ENCODE measurements around the gene GNS. TPM values are rescaled to one million over a fixed set of nuclear protein-coding genes. Genes with fewer than 3 reads are reported as not detected.

Gene GNS
- total and polyA plus RNA-seq, 2 of the 4 experiments (the other 2 are of a cell fraction), result 60.4 to 80.7 TPM

DNA sequence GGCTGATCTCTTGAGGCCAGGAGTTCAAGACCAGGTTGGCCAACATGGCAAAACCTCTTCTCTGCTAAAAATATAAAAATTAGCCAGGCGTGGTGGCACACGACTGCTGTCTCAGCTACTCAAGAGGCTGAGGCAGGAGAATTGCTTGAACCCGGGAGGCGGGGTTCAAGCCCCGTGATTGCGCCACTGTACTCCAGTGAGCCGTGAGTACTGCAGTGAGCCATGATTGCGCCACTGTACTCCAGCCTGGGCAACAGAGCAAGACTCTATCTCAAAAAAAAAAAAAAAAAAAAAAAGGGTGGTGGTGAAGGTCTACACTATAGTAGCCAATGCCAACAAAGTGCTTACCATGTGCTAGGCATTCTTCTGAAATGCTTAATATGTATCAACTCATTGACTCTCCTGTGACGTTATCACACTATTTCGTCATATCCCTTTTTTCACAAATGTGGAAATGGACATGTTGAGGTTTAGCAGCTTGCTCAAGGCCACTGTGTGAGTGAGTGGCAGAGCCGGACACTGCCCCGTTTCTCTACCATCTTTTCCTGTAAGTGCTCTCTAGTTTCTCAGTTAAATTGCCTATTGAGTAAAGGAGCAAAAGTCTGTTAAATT lies 59.6 kb downstream of the GNS start:
- Histone ChIP-seq H2BK5ac (ENCODE audit: low read depth, low read length, poor library complexity, severe bottlenecking) (no peak overlapping the region), H3K36me3 (ENCODE audit: control insufficient read depth, insufficient read depth, low read length) (peaks cover 6% of the 10 kb centered on the region), H2AK9ac (replicated peaks; ENCODE audit: low read depth, low read length, poor library complexity) (no peak overlapping the region), H3K9ac (ENCODE audit: low read depth, low read length) (no peak overlapping the region), H3K27ac (ENCODE audit: insufficient read depth, low read length) (no peak overlapping the region), H3K79me1 (ENCODE audit: low read depth in 1 of 2, low read length in 2 of 2) (peaks cover 4 to 19% of the 10 kb centered on the region in 2 experiments; a peak in 2 of 4 replicates), H3K9me3 (ENCODE audit: control insufficient read depth, insufficient read depth, low read length) (no peaks in the 10 kb centered on the region), H3K4me3 (ENCODE audit: insufficient read depth, low read depth, low read length) (no peak overlapping the region), H3K9me1 (ENCODE audit: insufficient read depth, low read length) (peaks cover 3% of the 10 kb centered on the region; the same call in 1 of the 2 replicates), H3K18ac (ENCODE audit: low read depth, low read length) (no peak overlapping the region), H2BK15ac (ENCODE audit: low read depth, low read length) (no peak overlapping the region), H4K5ac (ENCODE audit: low read depth, low read length) (no peak overlapping the region), H4K91ac (ENCODE audit: insufficient read depth, low read depth, low read length) (no peak overlapping the region), H3K27me3 (ENCODE audit: control insufficient read depth, insufficient read depth, low read length) (no peaks in the 10 kb centered on the region), H4K8ac (ENCODE audit: low read depth in 2 of 2, low read length in 2 of 2) (no peak overlapping the region), H3K4ac (ENCODE audit: low read depth, low read length) (no peak overlapping the region), H3K4me2 (ENCODE audit: low read depth, low read length) (no peak overlapping the region), H4K20me1 (ENCODE audit: insufficient read depth, low read length) (peaks cover 6% of the 10 kb centered on the region), H2AK5ac (ENCODE audit: low read depth, low read length) (no peak overlapping the region), H3K23ac (ENCODE audit: low read depth, low read length) (no peak overlapping the region), H3K4me1 (ENCODE audit: control insufficient read depth, insufficient read depth, low read length) (no peaks in the 10 kb centered on the region), H2AFZ (replicated peaks; ENCODE audit: low read length, poor library complexity) (no peak overlapping the region), H3K56ac (ENCODE audit: extremely low read depth, insufficient read depth, low read length) (no peak overlapping the region), H2BK120ac (ENCODE audit: low read depth, low read length) (no peak overlapping the region), H3K14ac (replicated peaks; ENCODE audit: low read depth, low read length) (no peak overlapping the region), H2BK20ac (ENCODE audit: low read depth, low read length) (no peak overlapping the region)
- WGBS, 2 experiments (ENCODE audit: extremely low coverage in 2 of 2, insufficient read length in 1 of 2), result 100% methylated on average over 4 of the region's 12 CpGs; no CpG with 5 or more reads in 1 of the 2 experiments
- TF ChIP-seq, protein P1, sequence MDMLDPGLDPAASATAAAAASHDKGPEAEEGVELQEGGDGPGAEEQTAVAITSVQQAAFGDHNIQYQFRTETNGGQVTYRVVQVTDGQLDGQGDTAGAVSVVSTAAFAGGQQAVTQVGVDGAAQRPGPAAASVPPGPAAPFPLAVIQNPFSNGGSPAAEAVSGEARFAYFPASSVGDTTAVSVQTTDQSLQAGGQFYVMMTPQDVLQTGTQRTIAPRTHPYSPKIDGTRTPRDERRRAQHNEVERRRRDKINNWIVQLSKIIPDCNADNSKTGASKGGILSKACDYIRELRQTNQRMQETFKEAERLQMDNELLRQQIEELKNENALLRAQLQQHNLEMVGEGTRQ (IDR thresholded peaks at IDR 0.05; ENCODE audit: low read depth, low read length), result no peak
- TF ChIP-seq CEBPB (IDR thresholded peaks at IDR 0.05; ENCODE audit: low read depth, low read length) (peak; percentile 67; the same call in 1 of the 2 replicates), SMC3 (IDR thresholded peaks at IDR 0.05; ENCODE audit: low read depth, low read length) (no peak), RCOR1 (IDR thresholded peaks at IDR 0.05; ENCODE audit: insufficient replicate concordance, low read length) (no peak)
- intact Hi-C loops (cut with micrococcal nuclease), result no loop called here
- CTCF ChIA-PET, result interaction anchor here (0.6 to 1.4 kb wide), 2 partner anchors 150 to 862 kb away, joined by 3 to 4 read pairs; no protein-coding TSS in a partner anchor
- in situ Hi-C loops (cut with MboI; ENCODE audit: low sequenced_read_pairs), result loop anchor here (5.0 kb wide), 1 partner anchor 152 kb away; no protein-coding TSS in a partner anchor
- dilution Hi-C loops (cut with HindIII; ENCODE audit: low sequenced_read_pairs, unreplicated experiment), result no loop called here
- ATAC-seq (ENCODE audit: low read depth) (no peak), DNase-seq (no peak)
- BruUV-seq (replicated peaks), result no TSS peak
- POLR2A ChIA-PET (ENCODE audit: unreplicated experiment), result no interaction called here

Data from IMR-90 (cell line).